ENCODE measurements around the gene SPOCD1.

Gene SPOCD1

GRCh38 chr1:31773861-31774260, 42.0 kb downstream of the SPOCD1 start:
- DNase-seq (ENCODE audit: low read depth in 3 of 3, low spot score in 1 of 3), result no peak

DNA sequence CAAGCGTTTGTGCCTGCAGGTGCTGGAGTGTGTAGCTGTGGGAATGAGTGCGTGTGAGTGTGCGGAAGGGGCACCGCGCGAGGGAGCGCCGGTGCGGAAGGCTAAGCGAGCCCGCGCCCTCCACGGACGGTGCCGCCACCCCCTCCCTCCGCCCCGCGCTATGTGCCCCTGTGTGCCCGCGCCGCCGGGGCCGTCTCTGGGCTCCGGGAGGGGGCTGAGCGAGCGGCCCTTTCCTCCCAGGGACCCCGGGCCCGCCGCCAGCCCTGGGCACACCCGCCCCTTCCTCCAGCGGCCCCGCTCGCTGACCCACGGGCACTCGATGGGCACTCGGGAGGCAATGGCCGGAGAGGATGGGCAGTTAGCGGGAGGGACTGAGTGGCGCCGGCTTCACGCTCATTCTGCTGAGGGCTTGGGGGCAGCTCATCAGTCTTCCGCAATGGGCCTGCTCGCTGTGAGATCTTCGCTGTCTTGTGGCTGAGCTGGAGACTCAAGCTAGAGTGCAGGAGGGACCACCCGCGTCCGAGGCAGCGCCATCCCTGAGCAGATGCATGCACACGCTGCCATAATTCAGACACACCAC, 43.1 kb downstream of the SPOCD1 start:
- DNase-seq (ENCODE audit: low read depth in 3 of 3, low spot score in 1 of 3), result no peak

DNA sequence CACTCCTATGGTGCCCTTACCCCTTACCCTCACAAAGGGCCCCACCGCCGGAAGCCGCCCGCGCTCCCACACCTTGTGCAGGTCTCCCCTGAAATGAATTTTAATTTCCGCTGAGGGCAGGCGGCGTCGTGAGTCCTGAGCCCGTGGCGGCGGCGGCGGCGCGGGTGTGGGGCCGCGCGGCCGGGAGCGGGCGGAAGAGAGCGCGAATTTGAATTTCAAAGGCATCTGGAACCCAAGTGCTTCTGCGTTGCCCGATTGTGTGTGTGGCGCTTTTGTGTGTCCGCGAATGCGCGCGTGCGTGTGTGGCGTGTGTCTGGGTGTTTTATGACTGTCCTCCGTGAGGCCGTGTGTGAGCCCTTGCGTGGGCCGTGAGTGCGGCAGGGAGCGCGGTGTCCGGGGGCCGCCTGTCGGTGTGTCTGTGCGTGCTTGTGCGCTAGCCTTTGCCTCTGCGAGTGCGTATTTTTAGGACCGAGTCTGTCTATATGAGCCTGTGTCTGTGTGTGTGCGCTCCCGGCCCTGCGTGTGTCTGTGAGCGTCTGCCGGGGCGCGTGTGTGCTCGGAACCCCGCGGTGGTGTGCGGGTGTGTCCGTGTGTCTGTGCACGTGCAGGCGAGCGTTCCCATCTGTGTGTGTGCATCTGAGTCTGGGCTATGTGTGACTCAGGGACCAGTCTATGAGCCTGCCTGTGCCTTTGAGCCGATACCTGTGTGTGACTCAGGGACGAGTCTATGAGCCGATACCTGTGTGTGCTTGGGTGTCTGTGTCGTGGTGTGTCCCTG, 43.7 kb downstream of the SPOCD1 start:
- peak in 1 of 3 donors; percentile 38 for DNase-seq (ENCODE audit: low read depth in 3 of 3, low spot score in 1 of 3)

GRCh38 chr1:31769720-31770390, 46.0 kb downstream of the SPOCD1 start:
- DNase-seq (ENCODE audit: low read depth in 3 of 3, low spot score in 1 of 3), result no peak

GRCh38 chr1:31768939-31769704, 46.7 kb downstream of the SPOCD1 start:
- no peak for DNase-seq (ENCODE audit: low read depth in 3 of 3, low spot score in 1 of 3)

DNA sequence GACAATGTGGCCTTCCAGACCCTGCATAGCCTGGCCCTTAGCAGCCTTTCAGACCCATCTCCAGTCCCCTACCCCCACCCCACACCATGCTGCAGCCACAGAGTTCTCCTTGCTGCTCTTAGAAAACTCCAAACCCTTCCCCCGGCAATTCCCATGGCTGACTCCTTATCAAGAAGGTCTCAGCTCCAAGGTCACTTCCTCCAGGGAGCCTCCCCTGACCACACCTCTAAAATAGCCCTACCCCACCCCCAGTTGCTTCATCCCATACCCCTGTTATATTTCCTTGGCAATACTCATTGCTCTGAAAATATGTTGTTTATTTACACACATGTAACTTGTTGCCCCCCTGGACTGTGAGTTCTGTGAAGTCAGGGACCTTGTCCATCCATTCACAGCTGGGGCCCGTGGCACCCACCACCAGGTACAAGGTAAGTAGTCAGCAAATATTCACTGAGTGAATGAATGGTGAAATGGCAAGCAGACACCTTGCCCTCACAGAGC, 47.4 kb downstream of the SPOCD1 start:
- no peak for DNase-seq (ENCODE audit: low read depth in 3 of 3, low spot score in 1 of 3)

DNA sequence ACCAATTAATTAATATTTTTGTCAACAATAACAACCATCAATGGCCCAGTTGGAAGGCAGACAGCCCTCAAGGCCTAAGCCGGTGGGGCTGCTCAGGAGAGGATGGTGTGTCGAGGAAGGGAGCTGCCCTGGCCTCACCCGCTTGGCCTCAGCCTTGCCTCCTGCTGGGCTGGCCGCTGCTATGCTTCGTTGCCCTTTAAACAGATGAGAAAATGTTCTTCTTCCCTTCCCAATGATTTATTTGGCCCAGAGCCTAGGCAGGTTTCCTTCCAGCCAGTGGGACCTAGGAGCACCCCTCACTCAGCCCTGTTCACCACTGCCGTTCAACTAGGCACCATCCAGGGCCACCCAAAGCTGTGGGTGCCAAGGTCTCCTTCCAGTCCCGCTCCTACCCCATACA, 48.6 kb downstream of the SPOCD1 start:
- DNase-seq (ENCODE audit: low read depth in 3 of 3, low spot score in 1 of 3), result no peak

DNA sequence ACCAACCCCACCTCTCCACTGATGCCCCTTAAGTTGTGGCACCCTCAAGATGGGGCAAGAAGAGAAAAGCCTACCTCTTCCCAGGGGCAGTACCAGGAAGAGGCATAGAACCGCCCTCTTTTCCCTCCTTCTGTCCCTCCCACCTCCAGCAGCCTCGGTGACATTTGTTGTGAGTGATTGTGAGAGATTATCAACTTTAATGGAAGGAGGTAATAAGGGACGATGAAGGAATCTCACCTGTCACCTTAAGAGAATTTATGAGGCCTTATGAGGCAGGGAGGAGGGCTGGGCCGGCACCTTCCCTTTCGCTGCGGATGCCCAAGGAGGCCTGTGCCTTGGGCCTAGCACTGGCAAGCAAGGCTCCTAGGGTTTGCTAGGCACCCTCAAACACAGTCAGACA, 50.3 kb downstream of the SPOCD1 start:
- DNase-seq (ENCODE audit: low read depth in 3 of 3, low spot score in 1 of 3), result no peak

GRCh38 chr1:31765041-31765467, 50.8 kb downstream of the SPOCD1 start:
- no peak for DNase-seq (ENCODE audit: low read depth in 3 of 3, low spot score in 1 of 3)

DNA sequence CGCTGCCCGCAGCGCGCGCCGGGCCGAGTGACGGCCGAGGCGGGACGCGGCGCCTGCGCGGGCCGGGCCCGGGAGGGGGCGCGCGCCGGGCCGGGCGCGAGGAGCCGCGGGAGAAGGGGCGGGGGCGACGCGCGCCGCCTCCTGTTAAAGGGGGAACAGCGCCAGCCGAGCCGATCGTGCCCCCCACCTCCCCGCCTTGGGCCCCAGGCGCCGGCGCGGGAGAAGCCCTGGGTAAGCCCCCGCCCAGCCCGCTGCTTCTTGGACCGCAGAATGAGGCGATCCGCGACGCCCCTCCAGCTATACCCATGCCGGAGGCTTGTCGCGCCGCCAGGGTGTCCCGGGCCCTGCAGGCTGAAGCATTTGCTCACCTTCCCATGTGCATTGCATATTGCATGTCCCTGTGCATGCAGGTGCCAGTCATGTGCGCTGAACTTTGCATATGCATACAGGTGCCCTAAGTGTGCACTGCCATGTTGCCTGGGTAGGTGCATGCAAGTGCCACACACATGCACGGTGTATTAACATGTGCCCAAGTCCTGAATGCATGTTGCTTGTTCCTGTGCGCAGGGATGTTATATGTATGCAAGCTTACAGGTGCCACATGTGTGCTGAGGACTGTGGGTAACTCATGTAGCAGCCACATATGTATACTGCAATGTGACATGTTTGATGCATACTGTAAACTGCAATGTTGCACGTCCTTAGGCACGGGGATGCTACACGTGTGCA, 51.3 kb downstream of the SPOCD1 start, which contains the start of gene ADGRB2:
Gene ADGRB2 (minus strand): TSS at position 29 of the 729 bp plus-strand sequence. CDS start 7,119 bp downstream, outside the sequence.
- no peak for DNase-seq (ENCODE audit: low read depth in 3 of 3, low spot score in 1 of 3)

DNA sequence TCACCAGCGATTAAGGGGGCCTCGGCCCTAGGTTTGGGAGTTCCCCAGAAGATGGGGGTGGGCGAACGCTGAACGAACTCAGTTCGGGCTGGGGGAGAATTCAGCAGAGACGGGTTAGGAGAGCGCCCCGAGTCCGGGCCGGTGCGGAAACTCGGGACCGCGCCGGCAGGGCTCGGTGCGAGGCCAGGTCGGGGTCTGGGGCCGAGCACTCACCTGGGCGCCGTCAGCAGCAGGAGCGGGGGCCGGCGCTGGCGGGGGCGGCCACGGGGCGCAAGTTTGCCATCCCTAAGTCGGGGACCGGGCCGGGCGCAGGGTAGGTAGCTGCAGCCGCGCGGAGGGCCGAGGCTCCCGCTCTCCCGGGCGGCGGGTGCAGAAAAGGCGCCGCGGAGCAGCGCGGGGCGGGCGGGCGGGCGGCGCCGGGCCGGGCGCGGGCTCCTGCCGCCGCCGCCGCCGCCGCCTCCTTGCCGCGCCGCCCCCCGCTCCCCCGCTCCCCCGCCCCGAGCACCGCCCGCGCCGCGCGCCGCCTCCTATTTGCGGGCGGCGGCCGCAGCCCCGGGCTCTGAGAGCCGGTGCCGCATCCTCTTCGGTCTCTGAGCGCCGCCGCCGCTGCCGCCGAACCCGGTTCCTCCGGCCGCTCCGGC, 52.0 kb downstream of the SPOCD1 start:
- no peak for DNase-seq (ENCODE audit: low read depth in 3 of 3, low spot score in 1 of 3)

- DNase-seq (ENCODE audit: low read depth in 3 of 3, low spot score in 1 of 3), result peak in 2 of 3 donors; percentile 36 to 64
These were observed 52.8 kb downstream of the SPOCD1 start for GRCh38 chr1:31762726-31763670.

DNA sequence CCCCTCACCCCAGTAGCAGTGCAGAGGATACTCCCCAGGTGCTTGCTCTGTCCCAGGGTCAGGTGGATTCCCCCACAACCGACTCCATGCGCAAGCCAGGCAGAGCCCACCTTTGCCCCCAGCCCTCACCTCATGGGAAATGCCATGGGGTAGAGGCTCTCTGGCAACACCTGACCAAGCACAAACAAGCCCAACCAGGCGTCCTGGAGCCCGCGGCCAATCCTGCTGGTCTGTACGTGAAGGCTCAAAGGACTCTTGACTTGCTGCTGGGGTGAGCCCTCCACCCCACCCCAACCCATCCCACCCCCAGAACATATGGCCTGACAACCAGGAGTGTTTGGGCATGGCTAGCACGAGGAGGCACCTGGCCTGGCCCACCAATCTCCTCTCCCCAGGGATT, 53.5 kb downstream of the SPOCD1 start:
- DNase-seq (ENCODE audit: low read depth in 3 of 3, low spot score in 1 of 3), result no peak

DNA sequence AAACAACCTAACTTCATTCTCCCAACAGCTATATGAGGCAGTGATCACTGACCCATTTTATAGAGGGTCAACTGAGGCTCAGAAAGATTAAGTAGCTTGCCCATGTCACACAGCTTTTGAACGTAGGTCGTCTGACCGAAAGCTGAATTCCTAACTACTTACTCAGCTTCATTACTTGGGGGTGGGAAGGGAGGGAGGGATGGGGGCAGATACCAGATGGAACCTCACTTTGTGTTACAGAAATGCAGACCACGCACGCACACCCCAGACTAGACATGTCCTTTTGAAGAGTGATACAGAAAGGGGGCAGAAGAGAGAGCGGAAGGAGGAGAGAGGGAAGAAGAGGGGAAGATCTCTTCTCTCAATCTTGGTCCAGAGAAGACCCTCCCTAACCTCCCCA, 53.9 kb downstream of the SPOCD1 start:
- DNase-seq (ENCODE audit: low read depth in 3 of 3, low spot score in 1 of 3), result no peak

DNA sequence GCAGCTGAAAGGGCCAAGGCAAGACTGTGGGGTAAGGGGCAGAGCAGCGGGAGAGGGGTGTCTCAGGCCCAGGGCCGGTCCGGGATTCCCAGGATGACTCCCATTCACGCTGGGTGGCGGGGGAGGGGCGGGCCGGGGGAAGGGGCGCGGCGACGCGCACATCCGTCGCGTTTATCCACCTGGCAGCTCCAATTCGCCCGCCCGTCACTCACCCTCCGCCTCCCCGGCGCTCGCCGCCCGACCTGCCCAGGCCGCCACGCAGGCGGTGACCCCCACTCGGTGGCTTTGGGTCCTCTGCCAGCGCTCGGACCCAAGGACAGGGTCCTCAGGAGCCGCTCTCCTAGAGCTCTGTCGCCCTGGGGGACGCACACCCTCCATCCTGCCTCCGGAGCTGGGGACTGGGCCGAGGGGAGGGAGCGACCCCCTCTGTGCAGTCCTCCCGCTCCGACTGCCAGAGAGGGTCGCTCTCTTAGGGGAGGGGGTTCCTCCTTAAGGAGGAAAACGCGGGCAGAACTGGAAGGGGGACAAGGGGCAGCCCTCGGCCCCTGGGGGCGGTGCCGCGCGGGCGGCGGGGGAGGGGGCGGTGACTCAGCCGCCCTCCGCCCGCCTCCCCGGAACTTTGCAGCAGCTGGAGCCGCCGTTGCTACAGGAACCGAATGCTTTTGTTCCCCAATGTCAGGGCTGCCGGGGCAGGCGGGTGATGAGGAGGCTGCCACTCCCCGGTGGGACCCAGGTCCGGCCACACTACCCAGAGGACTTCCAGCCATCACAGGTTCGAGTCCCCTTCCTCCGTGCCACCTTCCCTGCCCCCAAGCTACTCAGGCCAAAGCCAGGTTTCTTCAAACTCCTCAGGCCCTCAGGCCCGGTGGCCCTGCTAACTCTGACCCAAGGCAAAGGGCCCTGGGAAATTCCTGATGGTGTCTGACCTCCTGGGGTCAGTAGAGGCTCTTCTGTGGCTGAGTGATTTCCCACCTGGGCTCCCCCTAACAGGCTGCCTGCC, 55.1 kb downstream of the SPOCD1 start:
- peak in 2 of 3 donors; percentile 42 to 43 for DNase-seq (ENCODE audit: low read depth in 3 of 3, low spot score in 1 of 3)

DNA sequence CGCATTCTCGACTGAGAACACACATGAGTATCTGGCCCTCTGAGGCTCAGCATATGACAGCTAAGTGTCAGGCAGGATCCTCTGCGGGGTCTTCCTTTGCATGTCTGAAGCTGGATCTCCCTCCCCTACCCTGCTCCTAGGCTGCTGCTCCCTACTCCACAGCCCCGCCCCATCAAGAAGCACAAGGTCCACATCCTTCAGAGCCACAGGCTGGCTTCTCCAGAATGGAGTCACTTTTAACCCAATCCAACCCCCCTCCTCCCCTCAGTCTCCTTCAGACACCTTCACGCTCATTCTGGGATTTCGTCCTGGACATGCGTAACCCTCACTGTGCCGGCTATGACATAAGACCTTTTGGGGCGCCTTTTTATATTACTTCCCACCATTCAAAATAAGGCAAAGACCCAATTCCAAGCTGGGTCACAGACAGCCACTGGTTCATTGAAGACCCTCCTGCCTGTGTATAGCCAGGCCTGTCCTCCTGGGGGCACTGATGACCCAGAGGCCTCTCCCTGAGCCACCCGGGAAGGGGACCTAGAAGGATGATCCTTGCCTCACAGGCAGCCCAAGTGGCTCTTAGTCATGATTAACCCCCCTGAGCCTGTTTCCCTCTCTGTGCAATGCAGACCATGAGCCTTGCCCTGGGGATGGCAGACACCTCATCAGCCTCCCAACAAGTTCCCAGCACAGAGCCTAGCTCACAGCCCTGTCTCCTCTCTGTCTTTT, 56.4 kb downstream of the SPOCD1 start:
- DNase-seq (ENCODE audit: low read depth in 3 of 3, low spot score in 1 of 3), result no peak

DNA sequence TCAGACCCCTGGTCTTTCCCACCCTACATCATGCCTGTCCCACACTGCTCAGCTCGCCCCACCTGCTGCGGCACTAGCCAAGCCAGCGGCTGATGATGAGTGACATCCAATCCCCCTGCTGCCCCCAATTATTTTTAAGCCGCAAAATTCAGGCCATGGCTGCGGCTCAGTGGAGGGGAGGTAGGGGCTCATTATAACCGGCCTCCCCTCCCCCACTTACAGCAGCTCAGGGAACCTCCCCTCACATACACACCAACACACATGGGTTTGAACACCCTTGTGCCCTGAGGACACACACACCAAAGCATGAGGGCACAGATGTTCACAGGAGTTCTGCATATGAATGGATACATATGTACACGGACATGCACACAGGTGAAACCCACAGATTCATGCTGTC, 57.0 kb downstream of the SPOCD1 start:
- no peak for DNase-seq (ENCODE audit: low read depth in 3 of 3, low spot score in 1 of 3)
